ENCODE data around the gene ACACB.

DNA sequence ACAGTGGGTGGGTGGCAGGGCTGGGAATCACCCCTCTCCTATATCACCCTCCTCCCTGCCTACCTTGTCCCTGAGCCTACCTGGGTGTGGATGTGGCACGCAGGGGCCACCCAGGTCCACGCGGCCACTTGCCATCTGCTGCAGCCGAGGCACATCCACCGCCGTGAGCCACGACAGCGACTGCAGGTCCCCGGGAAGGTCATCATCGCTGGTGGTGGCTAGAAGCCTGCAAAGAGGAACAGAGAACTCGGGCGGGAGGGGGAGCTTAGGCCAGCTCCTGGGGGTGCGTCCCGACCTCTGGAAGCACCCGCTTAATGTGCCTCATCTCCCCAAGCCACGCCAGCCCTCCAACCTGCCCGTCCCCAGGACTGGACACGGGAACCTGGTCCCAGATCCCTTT, 173.7 kb downstream of the ACACB start:
- TF ChIP-seq CTCF (conservative IDR thresholded peaks at IDR 0.05 in 1 of 2, IDR thresholded peaks at IDR 0.05 in 1 of 2; ENCODE audit: extremely low read depth in 1 of 2, insufficient read depth in 1 of 2, low read depth in 1 of 2, low read length in 2 of 2) (no peak), EZH2 (IDR thresholded peaks at IDR 0.05; ENCODE audit: borderline replicate concordance, low read length) (no peak)
